Ovary (tissue), 9 donors: Measurements from ENCODE around the gene WDR86. TPM values are rescaled to one million over a fixed set of nuclear protein-coding genes. Genes with fewer than 3 reads are reported as not detected.
A peak's percentile ranks its signal among the peaks of the same experiment; 100 is the strongest.

Experiments
- DNase-seq, 5 donors: peaks; one replicate each; pipeline ENCODE4 v3.0.0-alpha.2; 2019 to 2020
- H3K27ac ChIP-seq, 2 donors: fragments of 200-600 bp; one replicate each; pipeline versions ENCODE4 v1.5.1 to v1.8.0; 2019 to 2022
- H3K27me3 ChIP-seq: fragments of 200-600 bp; one replicate; pipeline ENCODE4 v1.8.0; 2022
- H3K36me3 ChIP-seq: fragments of 200-600 bp; sonication (generic); one replicate; pipeline ENCODE4 v1.5.1; 2019
- H3K4me1 ChIP-seq: one replicate; pipeline ENCODE4 v1.8.1; 2013; ENCODE audit warnings: mild to moderate bottlenecking, moderate library complexity; ENCODE audit not compliant: insufficient read depth
- H3K4me3 ChIP-seq: fragments of 200-600 bp; sonication (generic); one replicate; pipeline ENCODE4 v1.5.1; 2017
- H3K9me3 ChIP-seq, 2 donors: fragments of 200-600 bp in 1 of 2; sonication (generic) in 1 of 2; one replicate each; pipeline versions ENCODE4 v1.5.1 to v1.8.1; 2013 to 2019; ENCODE audit warnings: mild to moderate bottlenecking in 1 of 2, moderate library complexity in 1 of 2
- EP300 ChIP-seq: sonication (generic); formaldehyde crosslinking; IDR thresholded peaks from one replicate; pipeline ENCODE4 v1.6.1; 2017; ENCODE audit warnings: antibody characterized with exemption
- POLR2A ChIP-seq: fragments of 450-650 bp; IDR thresholded peaks from one replicate; pipeline ENCODE4 v1.6.1; 2017; ENCODE audit warnings: antibody characterized with exemption, mild to moderate bottlenecking, moderate library complexity
- WGBS, 3 donors: extraction: QIAGEN DNeasy Blood & Tissue Kit in 1 of 3; methylation state at CpG; one replicate each; pipeline versions ENCODE4 v1.1.5 to v1.1.7; 2013 to 2017; 5-methylcytosine and 5-hydroxymethylcytosine counted together
- intact Hi-C, 4 donors: fragments of 100-400 bp; cut with DNase I; formaldehyde crosslinking; loops; one replicate each; pipeline versions ENCODE4 v1.11.0 to v1.15.1; 2022 to 2023
- polyA plus RNA-seq, 2 donors: library from polyadenylated mRNA; stranded (reverse); fragments of 200-250 nt in 1 of 2; fragments of 350-450 nt in 1 of 2; fragmentation: Illumina TruSeq in 1 of 2; extraction: RNeasy Lipid Tissue Mini Kit (QIAGEN cat#74804) in 1 of 2; gene quantifications; one replicate each; pipeline ENCODE4 v1.2.3, GENCODE V29; 2013 to 2014
- total RNA-seq, 7 donors: library from RNA; depleted of rRNA in 2 of 7; stranded (reverse); fragments of >200 nt in 2 of 7; fragmentation: NEBNext Ultra II Directional in 3 of 7; extraction: Animal tissue kit (Norgen Biotek cat#: 25700) in 3 of 7; gene quantifications; one replicate each; pipeline versions ENCODE4 v1.1.0 to v1.2.4, GENCODE V29; 2016 to 2023
- TF ChIP-seq, protein P1 (sequence below), 3 donors: fragments of 450-650 bp in 2 of 3; fragments of 200-600 bp in 1 of 3; IDR thresholded peaks; one replicate each; pipeline versions ENCODE4 v1.5.1 to v1.8.0; 2016 to 2022; ENCODE audit warnings: antibody characterized with exemption in 3 of 3, mild to moderate bottlenecking in 1 of 3
- donor health status: DM: no; HTN: no; CAD: no; lungs with moderate emphysema.
- donor health status: DM: no; HTN: no; CAD: no.
- donor health status: Bipolar disorder and iron deficiency.
- donor health status: DM: yes; HTN: yes; CAD: no.
- donor health status: DM: no; HTN: no; CAD: no.
- donor health status: DM: yes; HTN: yes; CAD: no.

WDR86 gene
- total and polyA plus RNA-seq, 9 donors, result 0.77 to 43.4 (median 11.1) TPM

DNA sequence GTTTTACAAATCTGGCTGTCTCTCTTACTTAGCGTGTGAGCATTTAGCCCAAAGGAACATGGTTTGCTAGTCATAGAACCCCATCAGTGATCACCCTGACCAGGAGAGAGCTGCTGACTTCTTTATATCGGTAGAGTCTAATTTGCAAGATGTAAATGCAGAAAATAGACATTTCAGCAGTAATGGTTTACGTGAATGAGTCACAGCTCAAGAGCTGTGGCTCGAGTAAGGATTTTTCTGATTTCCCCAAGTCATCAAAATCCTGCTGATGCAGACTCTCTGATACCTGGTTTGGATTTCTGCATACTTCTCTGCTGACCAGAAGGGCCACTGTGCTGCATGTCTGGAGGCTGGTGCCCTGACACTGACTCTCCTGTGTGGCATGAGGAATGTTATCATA lies 42.6 kb downstream of the WDR86 start:
- intact Hi-C loops, result loop anchor here in 2 of 4 donors (5.0 to 10.0 kb wide), 3 partner anchors 80 to 398 kb away; no protein-coding TSS in a partner anchor
- Histone ChIP-seq H3K27ac (no peak overlapping the region), H3K4me1 (no peaks in the 10 kb centered on the region), H3K27me3 (no peaks in the 10 kb centered on the region), H3K36me3 (no peaks in the 10 kb centered on the region), H3K4me3 (no peak overlapping the region), H3K9me3 (no peaks in the 10 kb centered on the region)
- TF ChIP-seq POLR2A, result no peak
- no peak for TF ChIP-seq EP300
- TF ChIP-seq, protein P1, sequence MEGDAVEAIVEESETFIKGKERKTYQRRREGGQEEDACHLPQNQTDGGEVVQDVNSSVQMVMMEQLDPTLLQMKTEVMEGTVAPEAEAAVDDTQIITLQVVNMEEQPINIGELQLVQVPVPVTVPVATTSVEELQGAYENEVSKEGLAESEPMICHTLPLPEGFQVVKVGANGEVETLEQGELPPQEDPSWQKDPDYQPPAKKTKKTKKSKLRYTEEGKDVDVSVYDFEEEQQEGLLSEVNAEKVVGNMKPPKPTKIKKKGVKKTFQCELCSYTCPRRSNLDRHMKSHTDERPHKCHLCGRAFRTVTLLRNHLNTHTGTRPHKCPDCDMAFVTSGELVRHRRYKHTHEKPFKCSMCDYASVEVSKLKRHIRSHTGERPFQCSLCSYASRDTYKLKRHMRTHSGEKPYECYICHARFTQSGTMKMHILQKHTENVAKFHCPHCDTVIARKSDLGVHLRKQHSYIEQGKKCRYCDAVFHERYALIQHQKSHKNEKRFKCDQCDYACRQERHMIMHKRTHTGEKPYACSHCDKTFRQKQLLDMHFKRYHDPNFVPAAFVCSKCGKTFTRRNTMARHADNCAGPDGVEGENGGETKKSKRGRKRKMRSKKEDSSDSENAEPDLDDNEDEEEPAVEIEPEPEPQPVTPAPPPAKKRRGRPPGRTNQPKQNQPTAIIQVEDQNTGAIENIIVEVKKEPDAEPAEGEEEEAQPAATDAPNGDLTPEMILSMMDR (IDR thresholded peaks at IDR 0.05), result no peak
- peak in 1 of 5 donors; percentile 16 for DNase-seq
- 54 to 58% (median 56%) methylated on average over 4 of the region's 4 CpGs for WGBS, 3 donors

DNA sequence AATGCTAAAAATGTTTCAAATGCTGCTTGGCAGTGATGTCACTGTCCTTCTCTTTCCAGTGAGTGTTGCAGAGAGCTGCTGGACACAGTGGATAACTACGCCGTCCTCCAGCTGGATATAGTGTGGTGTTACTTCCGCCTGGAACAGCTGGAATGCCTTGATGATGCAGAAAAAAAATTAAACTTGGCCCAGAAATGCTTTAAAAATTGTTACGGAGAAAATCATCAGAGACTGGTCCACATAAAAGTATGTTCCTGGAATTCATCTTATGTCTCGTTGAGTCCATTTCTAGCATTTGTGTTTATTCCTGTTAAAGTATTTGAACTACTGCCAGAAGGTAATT lies 43.0 kb downstream of the WDR86 start:
- 10 to 13% (median 11%) methylated on average over 5 of the region's 5 CpGs for WGBS, 3 donors
- no peaks in the 10 kb centered on the region for H3K27me3 ChIP-seq
- TF ChIP-seq, protein P1 (IDR thresholded peaks at IDR 0.05), result no peak
- TF ChIP-seq EP300 (no peak), POLR2A (no peak)
- H3K9me3 ChIP-seq, result no peaks in the 10 kb centered on the region
- intact Hi-C loops, result loop anchor here in 2 of 4 donors (5.0 to 10.0 kb wide), 3 partner anchors 80 to 398 kb away; no protein-coding TSS in a partner anchor
- no peaks in the 10 kb centered on the region for H3K36me3 ChIP-seq
- H3K4me1 ChIP-seq, result no peaks in the 10 kb centered on the region
- H3K4me3 ChIP-seq, result no peak overlapping the region
- H3K27ac ChIP-seq, result no peak overlapping the region
- DNase-seq, result peak in 1 of 5 donors; percentile 20

DNA sequence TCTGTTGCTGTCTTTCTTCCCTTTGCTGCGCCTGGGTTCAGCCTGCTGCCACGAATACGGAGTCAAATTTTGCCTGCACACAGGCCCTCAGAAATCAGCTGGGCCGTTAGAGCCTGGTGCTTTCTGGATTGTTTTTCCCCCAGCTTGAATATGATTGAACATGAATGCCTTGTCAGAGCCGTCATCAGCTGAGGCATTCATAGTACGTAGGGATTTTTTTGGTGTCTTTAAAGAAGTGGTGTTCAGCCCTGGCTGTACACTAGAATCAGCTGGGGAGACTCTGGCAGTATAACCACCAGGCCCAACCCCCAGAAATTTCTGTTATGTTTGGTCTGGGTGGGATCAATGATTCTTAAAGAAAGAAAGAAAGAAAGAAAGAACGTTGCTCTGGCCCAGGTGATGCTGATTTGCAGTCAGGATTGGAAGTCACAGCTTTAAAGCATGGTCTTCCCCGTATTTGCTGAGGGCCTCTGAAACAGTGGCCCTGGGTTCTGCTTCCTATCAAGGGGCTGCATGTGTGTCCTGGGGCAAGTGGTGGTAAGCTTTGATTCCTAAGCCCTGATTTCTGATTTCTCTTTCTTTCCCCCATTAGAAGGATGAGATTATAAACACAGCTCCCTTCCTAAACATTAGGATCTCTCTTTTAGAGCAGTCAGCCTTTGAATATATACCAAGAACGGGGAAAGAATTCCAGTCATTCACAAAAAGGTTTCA lies 43.5 kb downstream of the WDR86 start:
- intact Hi-C loops, result loop anchor here in 2 of 4 donors (5.0 to 10.0 kb wide), 3 partner anchors 81 to 398 kb away; no protein-coding TSS in a partner anchor
- peak in 1 of 5 donors; percentile 13 for DNase-seq
- H3K4me1 ChIP-seq, result no peaks in the 10 kb centered on the region
- WGBS, 3 donors, result 51 to 56% (median 51%) methylated on average over 9 of the region's 9 CpGs
- H3K9me3 ChIP-seq, result no peaks in the 10 kb centered on the region
- TF ChIP-seq EP300, result no peak
- H3K36me3 ChIP-seq, result no peaks in the 10 kb centered on the region
- H3K27me3 ChIP-seq, result no peaks in the 10 kb centered on the region
- no peak overlapping the region for H3K4me3 ChIP-seq
- no peak overlapping the region for H3K27ac ChIP-seq

DNA sequence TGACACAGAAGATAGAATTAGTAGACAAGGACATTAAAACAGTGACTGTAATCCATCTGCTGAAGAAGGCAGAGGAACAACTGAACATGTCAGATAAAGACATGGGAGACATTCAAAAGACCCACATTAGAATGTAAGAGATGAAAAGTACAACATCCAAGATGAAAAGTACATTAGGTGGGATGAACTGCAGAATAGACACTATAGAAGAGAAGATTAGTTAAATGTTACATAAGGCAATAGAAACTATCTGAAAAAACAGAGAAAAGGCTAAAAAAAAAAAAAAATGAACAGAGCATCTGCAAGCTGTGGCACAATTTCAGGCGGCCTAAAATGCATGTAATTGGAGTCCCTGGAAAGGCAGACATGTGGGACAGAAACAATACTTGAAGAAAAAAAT lies 46.7 kb downstream of the WDR86 start:
- Histone ChIP-seq H3K4me1 (no peaks in the 10 kb centered on the region), H3K27me3 (no peaks in the 10 kb centered on the region), H3K4me3 (no peak overlapping the region), H3K9me3 (no peaks in the 10 kb centered on the region), H3K36me3 (no peaks in the 10 kb centered on the region), H3K27ac (no peak overlapping the region)
- WGBS, 3 donors, result 98 to 100% (median 98%) methylated on average over 1 of the region's 1 CpG
- intact Hi-C loops, result loop anchor here in 2 of 4 donors (10.0 kb wide), 2 partner anchors 392 to 402 kb away; no protein-coding TSS in a partner anchor
- TF ChIP-seq POLR2A, result no peak
- no peak for TF ChIP-seq EP300
- TF ChIP-seq, protein P1 (IDR thresholded peaks at IDR 0.05), result no peak
- no peak for DNase-seq
